Neutrophil (primary cell): ENCODE data around the gene OSGEPL1.

Source experiments
- H3K27ac ChIP-seq: fragments of 200-600 bp; sonication (generic); 2 replicates; pipeline ENCODE4 v1.5.1; 2016; ENCODE audit warnings: mild to moderate bottlenecking, moderate library complexity
- H3K27me3 ChIP-seq: fragments of 200-600 bp; sonication (generic); 2 replicates; pipeline ENCODE4 v1.6.0; 2016; ENCODE audit warnings: mild to moderate bottlenecking
- H3K36me3 ChIP-seq: fragments of 200-600 bp; sonication (generic); 2 replicates; pipeline ENCODE4 v1.5.1; 2017
- H3K4me1 ChIP-seq, 2 experiments: fragments of 200-600 bp in 1 of 2; sonication (generic) in 1 of 2; 1 replicate in 1 of 2; 2 replicates in 1 of 2; pipeline versions ENCODE4 v1.5.1 to v1.6.1; 2013 to 2016; ENCODE audit warnings: low read depth in 1 of 2, low read length in 1 of 2, mild to moderate bottlenecking in 1 of 2, moderate library complexity in 1 of 2; ENCODE audit not compliant: control insufficient read depth in 1 of 2, insufficient read depth in 1 of 2
- H3K4me3 ChIP-seq, 2 experiments: fragments of 200-600 bp in 1 of 2; sonication (generic) in 1 of 2; 1 replicate in 1 of 2; 2 replicates in 1 of 2; pipeline ENCODE4 v1.5.1; 2013 to 2016; ENCODE audit warnings: low read depth in 1 of 2, low read length in 1 of 2, mild to moderate bottlenecking in 1 of 2, moderate library complexity in 1 of 2
- H3K9me3 ChIP-seq: fragments of 200-600 bp; sonication (generic); 2 replicates; pipeline ENCODE4 v1.5.1; 2016
- TF ChIP-seq, protein P1 (sequence below): fragments of 200-600 bp; sonication (generic); IDR thresholded peaks from 2 replicates; pipeline ENCODE4 v1.5.1; 2016; ENCODE audit warnings: antibody characterized with exemption

Gene OSGEPL1, protein sequence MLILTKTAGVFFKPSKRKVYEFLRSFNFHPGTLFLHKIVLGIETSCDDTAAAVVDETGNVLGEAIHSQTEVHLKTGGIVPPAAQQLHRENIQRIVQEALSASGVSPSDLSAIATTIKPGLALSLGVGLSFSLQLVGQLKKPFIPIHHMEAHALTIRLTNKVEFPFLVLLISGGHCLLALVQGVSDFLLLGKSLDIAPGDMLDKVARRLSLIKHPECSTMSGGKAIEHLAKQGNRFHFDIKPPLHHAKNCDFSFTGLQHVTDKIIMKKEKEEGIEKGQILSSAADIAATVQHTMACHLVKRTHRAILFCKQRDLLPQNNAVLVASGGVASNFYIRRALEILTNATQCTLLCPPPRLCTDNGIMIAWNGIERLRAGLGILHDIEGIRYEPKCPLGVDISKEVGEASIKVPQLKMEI

DNA sequence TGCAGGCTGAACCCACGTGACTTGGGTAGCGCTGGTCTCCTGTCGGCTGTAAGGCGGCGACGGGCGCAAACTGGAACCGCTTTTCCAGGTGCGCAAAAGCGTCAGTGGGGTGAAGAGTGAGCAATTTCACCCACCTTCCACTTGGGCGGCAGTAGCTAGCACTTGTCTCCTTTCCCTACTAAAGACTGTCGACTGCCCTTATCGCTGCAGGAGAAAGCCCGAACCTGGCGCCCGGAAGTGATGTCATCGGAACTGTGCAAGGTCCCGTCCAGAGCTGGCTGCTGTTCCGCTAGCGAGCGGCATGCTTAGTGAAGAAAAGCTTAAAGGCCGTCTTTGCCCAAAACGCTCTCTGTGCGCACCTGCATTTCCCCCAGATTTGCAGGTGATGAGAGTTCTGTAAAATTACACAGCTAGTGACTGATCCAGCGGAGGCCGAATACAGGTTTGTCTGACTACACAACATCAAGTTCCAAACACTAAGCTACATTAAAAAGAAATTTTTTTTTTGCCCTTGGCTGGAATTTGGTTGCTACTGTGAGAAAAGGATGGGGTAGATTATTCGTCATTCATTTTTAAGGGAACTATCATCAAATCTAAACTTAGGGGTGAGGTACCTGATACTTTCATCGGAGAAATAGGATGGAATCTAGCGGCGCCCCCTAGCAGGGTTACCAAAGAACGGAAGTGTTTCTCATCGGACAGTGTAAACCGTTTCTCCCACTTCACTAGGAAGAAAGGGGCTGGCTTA is at the start of gene OSGEPL1:
Gene OSGEPL1, minus strand, starts transcription at position 242 of the 748 bp plus-strand sequence. CDS start 1,152 bp downstream, outside the sequence.
- Histone ChIP-seq H3K36me3 (peaks cover 9% of the 10 kb centered on the region), H3K4me3 (peak within 1 kb of the TSS; percentile 84 to 87), H3K27me3 (no peaks in the 10 kb centered on the region), H3K9me3 (no peaks in the 10 kb centered on the region), H3K4me1 (peaks cover 5 to 9% of the 10 kb centered on the region in 2 experiments), H3K27ac (peak within 1 kb of the TSS; percentile 86)
- TF ChIP-seq, protein P1, sequence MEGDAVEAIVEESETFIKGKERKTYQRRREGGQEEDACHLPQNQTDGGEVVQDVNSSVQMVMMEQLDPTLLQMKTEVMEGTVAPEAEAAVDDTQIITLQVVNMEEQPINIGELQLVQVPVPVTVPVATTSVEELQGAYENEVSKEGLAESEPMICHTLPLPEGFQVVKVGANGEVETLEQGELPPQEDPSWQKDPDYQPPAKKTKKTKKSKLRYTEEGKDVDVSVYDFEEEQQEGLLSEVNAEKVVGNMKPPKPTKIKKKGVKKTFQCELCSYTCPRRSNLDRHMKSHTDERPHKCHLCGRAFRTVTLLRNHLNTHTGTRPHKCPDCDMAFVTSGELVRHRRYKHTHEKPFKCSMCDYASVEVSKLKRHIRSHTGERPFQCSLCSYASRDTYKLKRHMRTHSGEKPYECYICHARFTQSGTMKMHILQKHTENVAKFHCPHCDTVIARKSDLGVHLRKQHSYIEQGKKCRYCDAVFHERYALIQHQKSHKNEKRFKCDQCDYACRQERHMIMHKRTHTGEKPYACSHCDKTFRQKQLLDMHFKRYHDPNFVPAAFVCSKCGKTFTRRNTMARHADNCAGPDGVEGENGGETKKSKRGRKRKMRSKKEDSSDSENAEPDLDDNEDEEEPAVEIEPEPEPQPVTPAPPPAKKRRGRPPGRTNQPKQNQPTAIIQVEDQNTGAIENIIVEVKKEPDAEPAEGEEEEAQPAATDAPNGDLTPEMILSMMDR: peak; percentile 36

DNA sequence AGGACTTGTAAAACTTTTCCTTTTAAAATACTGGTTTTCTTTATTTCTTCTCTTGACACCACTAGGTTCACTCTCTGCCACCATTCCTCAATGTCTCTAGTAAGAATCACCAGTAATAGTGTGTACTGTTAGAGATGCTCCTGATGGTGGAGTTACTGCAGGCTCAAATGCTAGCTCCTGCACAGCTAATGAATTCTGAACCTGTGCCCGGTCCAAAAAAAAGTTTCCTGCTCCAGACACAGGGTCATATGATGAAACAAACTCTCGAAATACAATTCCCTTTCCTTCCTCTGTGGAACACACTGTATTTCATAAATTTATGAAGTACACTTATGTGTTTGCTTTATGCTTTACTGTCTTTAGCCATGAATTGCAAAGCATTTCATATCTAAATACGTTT is 40.8 kb upstream of the OSGEPL1 start:
- TF ChIP-seq, protein P1: no peak
- Histone ChIP-seq H3K36me3 (no peaks in the 10 kb centered on the region), H3K9me3 (no peaks in the 10 kb centered on the region), H3K27me3 (no peaks in the 10 kb centered on the region), H3K4me1 (peaks cover 8 to 23% of the 10 kb centered on the region in 2 experiments), H3K4me3 (no peak overlapping the region), H3K27ac (no peak overlapping the region)

DNA sequence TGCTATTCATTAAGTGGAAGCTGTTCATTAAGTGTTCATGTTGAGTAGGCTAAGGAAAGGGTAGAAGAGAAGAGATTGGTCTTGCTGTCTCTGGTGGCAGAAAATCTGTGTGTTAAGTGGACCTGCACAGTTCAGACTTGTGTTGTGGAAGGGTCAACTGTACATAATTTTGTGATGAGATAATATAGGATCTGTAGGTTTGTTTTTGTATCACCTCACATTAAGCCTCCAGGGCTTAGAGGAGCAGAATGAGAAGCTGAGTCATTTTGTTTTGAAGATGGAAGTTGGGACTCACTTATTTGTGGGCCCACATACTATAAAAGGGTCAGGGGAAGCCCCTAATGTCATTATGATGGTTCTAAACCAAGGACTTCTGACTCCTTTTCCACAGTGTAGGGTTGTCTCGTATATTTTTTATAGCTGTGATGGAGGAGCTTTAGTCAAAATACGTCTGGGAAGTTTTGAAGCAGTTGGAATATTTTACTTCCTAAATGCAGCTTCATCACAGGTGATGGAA is 39.9 kb upstream of the OSGEPL1 start:
- H3K4me3 ChIP-seq: no peak overlapping the region
- TF ChIP-seq, protein P1: no peak

DNA sequence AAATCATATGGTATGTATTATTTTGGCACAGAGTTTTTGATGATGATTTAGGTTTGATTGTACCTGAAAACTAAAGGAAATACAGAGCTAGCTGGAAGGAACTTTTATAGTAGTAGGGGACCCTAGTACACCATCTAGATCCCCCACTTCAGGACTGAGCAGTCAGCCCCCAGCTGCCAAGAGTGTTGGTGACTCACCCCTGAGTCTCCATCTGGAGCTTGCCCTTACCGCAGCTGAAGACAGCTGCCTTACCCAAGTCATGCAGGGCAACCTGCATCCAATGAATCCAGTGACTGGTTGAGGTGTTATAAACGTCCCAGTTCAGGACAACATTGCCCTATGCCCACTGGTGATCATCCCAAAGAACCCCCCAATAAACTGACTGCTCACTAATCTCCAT is 36.9 kb upstream of the OSGEPL1 start:
- no peak overlapping the region for H3K4me3 ChIP-seq
- no peaks in the 10 kb centered on the region for H3K27me3 ChIP-seq
- TF ChIP-seq, protein P1: no peak
- no peak overlapping the region for H3K27ac ChIP-seq
- no peaks in the 10 kb centered on the region for H3K36me3 ChIP-seq
- H3K9me3 ChIP-seq: no peaks in the 10 kb centered on the region
- H3K4me1 ChIP-seq: peaks cover 8 to 15% of the 10 kb centered on the region in 2 experiments

More for the DNA sequence above, 39.9 kb upstream of the OSGEPL1 start:
- H3K4me1 ChIP-seq: peaks cover 8 to 23% of the 10 kb centered on the region in 2 experiments
- no peaks in the 10 kb centered on the region for H3K36me3 ChIP-seq
- H3K9me3 ChIP-seq: no peaks in the 10 kb centered on the region
- no peak overlapping the region for H3K27ac ChIP-seq
- no peaks in the 10 kb centered on the region for H3K27me3 ChIP-seq

DNA sequence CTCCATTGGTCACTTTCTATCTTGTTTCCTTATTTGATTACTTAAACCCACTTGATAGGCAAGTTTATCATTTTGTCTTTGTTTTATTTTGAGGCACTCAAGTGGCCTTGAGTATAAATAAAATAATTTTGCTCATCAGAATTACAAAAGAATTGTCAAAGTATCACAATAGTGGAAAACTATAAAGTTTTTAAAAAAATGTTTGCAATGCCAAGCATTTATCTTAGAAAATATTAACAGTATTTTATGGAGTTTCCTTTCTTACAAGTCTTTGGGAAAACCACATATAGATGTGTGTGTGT is 36.4 kb upstream of the OSGEPL1 start:
- Histone ChIP-seq H3K27me3 (no peaks in the 10 kb centered on the region), H3K27ac (no peak overlapping the region), H3K4me1 (peaks cover 8 to 9% of the 10 kb centered on the region in 2 experiments), H3K9me3 (no peaks in the 10 kb centered on the region), H3K4me3 (no peak overlapping the region), H3K36me3 (no peaks in the 10 kb centered on the region)
- TF ChIP-seq, protein P1: no peak
